Thymus (tissue), 11 donors: ENCODE results near the gene NRXN3. TPM values are rescaled to one million over a fixed set of nuclear protein-coding genes. Genes with fewer than 3 reads are reported as not detected.

Experiments used
- DNase-seq, 9 donors: peaks; one replicate each; pipeline ENCODE4 v3.0.0-alpha.2; 2013; ENCODE audit warnings: low spot score in 9 of 9, low read depth in 6 of 9, missing footprints in 1 of 9
- H3K27ac ChIP-seq, 2 donors: one replicate each; pipeline ENCODE4 v1.5.1; 2013; ENCODE audit warnings: control low read depth in 1 of 2, low read depth in 1 of 2, low read length in 1 of 2, mild to moderate bottlenecking in 1 of 2, moderate library complexity in 1 of 2
- H3K27me3 ChIP-seq, 2 donors: one replicate each; pipeline ENCODE4 v1.5.1; 2013; ENCODE audit warnings: low read length in 1 of 2; ENCODE audit not compliant: control insufficient read depth in 2 of 2, insufficient read depth in 1 of 2
- H3K36me3 ChIP-seq, 2 donors: one replicate each; pipeline ENCODE4 v1.5.1; 2013; ENCODE audit warnings: low read length in 1 of 2, mild to moderate bottlenecking in 1 of 2, moderate library complexity in 1 of 2; ENCODE audit not compliant: control insufficient read depth in 2 of 2, insufficient read depth in 2 of 2
- H3K4me1 ChIP-seq, 2 donors: one replicate each; pipeline ENCODE4 v1.5.1; 2013; ENCODE audit warnings: low read length in 2 of 2; ENCODE audit not compliant: control insufficient read depth in 2 of 2, insufficient read depth in 2 of 2
- H3K4me3 ChIP-seq, 2 donors: one replicate each; pipeline ENCODE4 v1.5.1; 2013; ENCODE audit warnings: low read length in 2 of 2, control low read depth in 1 of 2, mild to moderate bottlenecking in 1 of 2
- H3K9me3 ChIP-seq, 2 donors: one replicate each; pipeline ENCODE4 v1.5.1; 2013; ENCODE audit warnings: low read length in 1 of 2, mild to moderate bottlenecking in 1 of 2; ENCODE audit not compliant: control insufficient read depth in 2 of 2, insufficient read depth in 1 of 2
- WGBS: extraction: QIAGEN DNeasy Blood & Tissue Kit; methylation state at CpG from one replicate; pipeline ENCODE4 v1.1.7; 2013; 5-methylcytosine and 5-hydroxymethylcytosine counted together
- polyA plus RNA-seq: library from polyadenylated mRNA; stranded (reverse); fragments of 200-250 nt; gene quantifications from one replicate; pipeline ENCODE4 v1.2.3, GENCODE V29; 2013
- total RNA-seq: library from RNA; stranded (reverse); fragments of 120-200 nt; gene quantifications from one replicate; pipeline ENCODE4 v1.2.4, GENCODE V29; 2013
- donor health status: healthy.

The NRXN3 gene
- total and polyA plus RNA-seq, 2 donors, result 1.5 to 3.7 TPM

GRCh38 chr14:79627058-79627457, 1456.9 kb downstream of the NRXN3 start:
- Histone ChIP-seq H3K4me3 (no peak overlapping the region), H3K36me3 (no peaks in the 10 kb centered on the region), H3K27me3 (no peaks in the 10 kb centered on the region), H3K9me3 (peaks cover 0 to 5% of the 10 kb centered on the region in 2 donors), H3K27ac (no peak overlapping the region), H3K4me1 (no peaks in the 10 kb centered on the region)
- DNase-seq, result no peak

GRCh38 chr14:79629411-79630287, 1459.5 kb downstream of the NRXN3 start:
- no peaks in the 10 kb centered on the region for H3K4me1 ChIP-seq
- no peak for DNase-seq
- H3K4me3 ChIP-seq, result no peak overlapping the region
- no peaks in the 10 kb centered on the region for H3K27me3 ChIP-seq
- H3K9me3 ChIP-seq, result peaks cover 0 to 5% of the 10 kb centered on the region in 2 donors
- H3K36me3 ChIP-seq, result no peaks in the 10 kb centered on the region
- H3K27ac ChIP-seq, result no peak overlapping the region
- WGBS, result 81% methylated on average over 6 of the region's 6 CpGs

GRCh38 chr14:79630288-79630960, 1460.3 kb downstream of the NRXN3 start:
- DNase-seq, result no peak
- Histone ChIP-seq H3K9me3 (peaks cover 0 to 5% of the 10 kb centered on the region in 2 donors), H3K27ac (no peak overlapping the region), H3K36me3 (no peaks in the 10 kb centered on the region), H3K4me1 (no peaks in the 10 kb centered on the region), H3K4me3 (no peak overlapping the region), H3K27me3 (no peaks in the 10 kb centered on the region)
- 84% methylated on average over 6 of the region's 6 CpGs for WGBS

- Histone ChIP-seq H3K4me1 (no peaks in the 10 kb centered on the region), H3K9me3 (peaks cover 0 to 5% of the 10 kb centered on the region in 2 donors), H3K4me3 (no peak overlapping the region), H3K36me3 (no peaks in the 10 kb centered on the region), H3K27me3 (no peaks in the 10 kb centered on the region), H3K27ac (no peak overlapping the region)
- no peak for DNase-seq
- 94% methylated on average over 25 of the region's 25 CpGs for WGBS
Observed at GRCh38 chr14:79631276-79631675, 1461.1 kb downstream of the NRXN3 start.

GRCh38 chr14:79638672-79639266, 1468.6 kb downstream of the NRXN3 start:
- WGBS, result 90% methylated on average over 6 of the region's 6 CpGs
- Histone ChIP-seq H3K4me1 (no peaks in the 10 kb centered on the region), H3K9me3 (no peaks in the 10 kb centered on the region), H3K27ac (no peak overlapping the region), H3K27me3 (no peaks in the 10 kb centered on the region), H3K4me3 (no peak overlapping the region), H3K36me3 (no peaks in the 10 kb centered on the region)
- no peak for DNase-seq

GRCh38 chr14:79639613-79640012, 1469.4 kb downstream of the NRXN3 start:
- no peak for DNase-seq
- Histone ChIP-seq H3K9me3 (no peaks in the 10 kb centered on the region), H3K4me1 (no peaks in the 10 kb centered on the region), H3K27me3 (no peaks in the 10 kb centered on the region), H3K27ac (no peak overlapping the region), H3K36me3 (no peaks in the 10 kb centered on the region), H3K4me3 (no peak overlapping the region)
- 80% methylated on average over 3 of the region's 3 CpGs for WGBS

- Histone ChIP-seq H3K4me3 (no peak overlapping the region), H3K27ac (no peak overlapping the region), H3K9me3 (no peaks in the 10 kb centered on the region), H3K27me3 (no peaks in the 10 kb centered on the region), H3K4me1 (no peaks in the 10 kb centered on the region), H3K36me3 (no peaks in the 10 kb centered on the region)
- 82% methylated on average over 4 of the region's 4 CpGs for WGBS
- DNase-seq, result no peak
Observed at GRCh38 chr14:79641371-79641770, 1471.2 kb downstream of the NRXN3 start.

GRCh38 chr14:79643132-79643531, 1473.0 kb downstream of the NRXN3 start:
- H3K4me3 ChIP-seq, result no peak overlapping the region
- no peaks in the 10 kb centered on the region for H3K4me1 ChIP-seq
- H3K9me3 ChIP-seq, result no peaks in the 10 kb centered on the region
- H3K27ac ChIP-seq, result no peak overlapping the region
- DNase-seq, result no peak
- H3K27me3 ChIP-seq, result no peaks in the 10 kb centered on the region
- H3K36me3 ChIP-seq, result no peaks in the 10 kb centered on the region
- WGBS, result 83% methylated on average over 1 of the region's 1 CpG

- no peaks in the 10 kb centered on the region for H3K36me3 ChIP-seq
- H3K4me1 ChIP-seq, result no peaks in the 10 kb centered on the region
- no peak overlapping the region for H3K27ac ChIP-seq
- no peak for DNase-seq
- H3K9me3 ChIP-seq, result no peaks in the 10 kb centered on the region
- 92% methylated on average over 2 of the region's 2 CpGs for WGBS
- no peak overlapping the region for H3K4me3 ChIP-seq
- H3K27me3 ChIP-seq, result no peaks in the 10 kb centered on the region
Observed at GRCh38 chr14:79645753-79646362, 1475.7 kb downstream of the NRXN3 start.
